Measurements from ENCODE around the gene CACNA1F. TPM values are rescaled to one million over a fixed set of nuclear protein-coding genes. Genes with fewer than 3 reads are reported as not detected.

Gene CACNA1F
- total and polyA plus RNA-seq, 9 of the 15 experiments (the other 6 are each of a cell fraction or from before 2014, with no cell fraction given), result under 0.01 to 0.41 (median 0.03) TPM; not detected in 3

GRCh38 chrX:49230500-49231232 is 2.5 kb downstream of the CACNA1F start:
- peak overlapping the region; percentile 96 for H2AFZ ChIP-seq (ENCODE audit: low read depth, low read length)
- H3K9ac ChIP-seq (ENCODE audit: insufficient read depth in 1 of 2, low read depth in 2 of 2, low read length in 2 of 2), result peak overlapping the region; percentile 57 to 89
- H3K9me1 ChIP-seq (ENCODE audit: control insufficient read depth, insufficient read depth, low read length), result no peaks in the 10 kb centered on the region
- intact Hi-C loops (cut with micrococcal nuclease) (no loop called here), in situ Hi-C loops (cut with MboI) (no loop called here)
- peak overlapping the region; percentile 76 for H3K4me2 ChIP-seq (ENCODE audit: insufficient read depth, low read length)
- peak overlapping the region; percentile 45 for H3K4me3 ChIP-seq
- no peaks in the 10 kb centered on the region for H4K20me1 ChIP-seq (replicated peaks; ENCODE audit: control insufficient read depth, insufficient read depth, low read length)
- WGBS (ENCODE audit: insufficient coverage, low coverage, missing lambda C conversion rate), result under 1% methylated on average over 30 of the region's 44 CpGs
- CTCF ChIA-PET (ENCODE audit: low intra/inter-chr PET ratio), result no interaction called here
- POLR2A ChIA-PET, result no interaction called here
- H3K9me3 ChIP-seq (replicated peaks; ENCODE audit: control insufficient read depth, insufficient read depth, low read depth, low read length), result no peaks in the 10 kb centered on the region
- peak overlapping the region; percentile 77 for H3K27ac ChIP-seq (ENCODE audit: extremely low read depth, low read depth, low read length)
- ATAC-seq (peak; percentile 91), FAIRE-seq (peak; percentile 85), DNase-seq (ENCODE audit: extremely low read depth in 1 of 4, low spot score in 3 of 4) (peak; percentile 88 to 89 (median 88))
- no peaks in the 10 kb centered on the region for H3K36me3 ChIP-seq (ENCODE audit: control insufficient read depth, insufficient read depth, low read length)
- H3K27me3 ChIP-seq (ENCODE audit: control insufficient read depth in 2 of 2, insufficient read depth in 2 of 2, low read length in 2 of 2), result peaks cover 0 to 4% of the 10 kb centered on the region in 2 experiments; a peak in 1 of 5 replicates
- no TSS peak for BruUV-seq (replicated peaks)
- peaks cover 6 to 57% of the 10 kb centered on the region in 2 experiments; a peak in 4 of 5 replicates for H3K4me1 ChIP-seq (replicated peaks in 1 of 2; ENCODE audit: control insufficient read depth in 2 of 2, insufficient read depth in 2 of 2, low read length in 2 of 2)
- H3K79me2 ChIP-seq (ENCODE audit: control insufficient read depth, insufficient read depth, low read length), result peaks cover 4% of the 10 kb centered on the region; the same call in 2 of the 3 replicates
- TF ChIP-seq PRDM10 (IDR thresholded peaks at IDR 0.05; ENCODE audit: partially characterized antibody), result peak; percentile 73
- 0 out of 2 replicates have a peak, but pooled peaks have one; percentile 21 for TF ChIP-seq POLR2A (conservative IDR thresholded peaks at IDR 0.05)
- TF ChIP-seq ZSCAN29 (IDR thresholded peaks at IDR 0.05), result no peak
- TF ChIP-seq ZBTB7A (IDR thresholded peaks at IDR 0.05; ENCODE audit: borderline replicate concordance, control insufficient read depth, low read depth, low read length), result peak; percentile 16; the same call in 1 of the 2 replicates
- peak; percentile 65 for TF ChIP-seq RBFOX2 (IDR thresholded peaks at IDR 0.05; ENCODE audit: low read depth, low read length)
- peak; percentile 35 to 62; a peak in 3 of 4 replicates for TF ChIP-seq MNT (conservative IDR thresholded peaks at IDR 0.05)
- peak in 1 of 2 experiments; percentile 22; a peak in 1 of 4 replicates for TF ChIP-seq RAD21 (CRISPR knock-in tag; conservative IDR thresholded peaks at IDR 0.05 in 1 of 2, IDR thresholded peaks at IDR 0.05 in 1 of 2)
- 0 out of 2 replicates have a peak, but pooled peaks have one; percentile 30 for TF ChIP-seq HDAC2 (IDR thresholded peaks at IDR 0.05)
- no peak for TF ChIP-seq SREBF1 (IDR thresholded peaks at IDR 0.05; ENCODE audit: borderline replicate concordance, low read depth, low read length)
- TF ChIP-seq PHF8 (IDR thresholded peaks at IDR 0.05; ENCODE audit: borderline replicate concordance, low read length), result peak; percentile 47; the same call in 1 of the 2 replicates
- peak; percentile 45 for TF ChIP-seq HMGN3 (IDR thresholded peaks at IDR 0.05; ENCODE audit: borderline replicate concordance, extremely low read depth, insufficient read length, low read depth, low read length)
- TF ChIP-seq NKRF (IDR thresholded peaks at IDR 0.05; ENCODE audit: borderline replicate concordance), result peak; percentile 50; the same call in 1 of the 2 replicates
- TF ChIP-seq TAF1 (IDR thresholded peaks at IDR 0.05; ENCODE audit: control insufficient read depth, extremely low read depth, insufficient read depth, low read length, severe bottlenecking), result peak; percentile 16
